Measurements from ENCODE around the gene MRPL39. TPM values are rescaled to one million over a fixed set of nuclear protein-coding genes. Genes with fewer than 3 reads are reported as not detected.
A peak's percentile ranks its signal among the peaks of the same experiment; 100 is the strongest.

MRPL39 gene
- 11.5 and 18.0 TPM in 2 replicates for total RNA-seq (2011; cell fraction: chromatin; rRNA removed; ENCODE audit: low replicate concordance)
- total RNA-seq (2011; cell fraction: nucleolus; rRNA removed), result 9.7 and 12.1 TPM in 2 replicates
- total RNA-seq (2011; cell fraction: nucleoplasm; rRNA removed), result 14.7 and 18.0 TPM in 2 replicates
- total RNA-seq (2014; rRNA removed) (72.5 and 105 TPM in 2 replicates), total RNA-seq (2014; rRNA removed; fragmentation: Illumina TruSeq; extraction: Trizol) (105 and 114 TPM in 2 replicates), total RNA-seq (2015; rRNA removed; fragmentation: Illumina TruSeq; extraction: Trizol) (94.2 and 109 TPM in 2 replicates), total RNA-seq (2021) (65.4 and 71.7 TPM in 2 replicates), polyA plus RNA-seq (2011; rRNA removed) (68.1 and 99.0 TPM in 2 replicates), polyA plus RNA-seq (2014; fragmentation: Illumina TruSeq; extraction: Trizol) (84.8 and 95.9 TPM in 2 replicates), polyA plus RNA-seq (2014; fragmentation: Nextera tagmentation; extraction: Ambion mirVana) (100 to 1,000 TPM; 234 to 247 TPM), polyA plus RNA-seq (2014; rRNA removed) (94.8 and 109 TPM in 2 replicates), polyA minus RNA-seq (2011; rRNA and poly(A)+ RNA removed) (82.5 and 93.5 TPM in 2 replicates), Bru-seq, nascent RNA (percentile 91 among the genes with signal in this experiment), BruChase-seq, experiment 1, labeled RNA remaining after a 2-hour chase (percentile 95 among the genes with signal in this experiment), BruChase-seq, experiment 2, labeled RNA remaining after a 6-hour chase (percentile 94 among the genes with signal in this experiment)
- 18.8 and 32.3 TPM in 2 replicates for polyA plus RNA-seq (2011; cell fraction: cytosol; rRNA removed)
- polyA plus RNA-seq (2011; cell fraction: nucleus; rRNA removed), result 12.7 and 22.2 TPM in 2 replicates
- polyA plus RNA-seq (2012), result 43.3 and 88.3 TPM in 2 replicates
- 17.1 and 26.2 TPM in 2 replicates for polyA minus RNA-seq (2011; cell fraction: cytosol; rRNA and poly(A)+ RNA removed)
- 13.2 and 27.8 TPM in 2 replicates for polyA minus RNA-seq (2011; cell fraction: nucleus; rRNA and poly(A)+ RNA removed)
- long read RNA-seq, experiment 1, transcript MRPL39-202 (10 exons, 1,110 nt), result major isoform, 157 of 240 reads
- long read RNA-seq, experiment 1, partial matches to known transcripts, result 71 of 240 reads
- long read RNA-seq, experiment 1, other reads (novel, unspliced or antisense), result 12 of 240 reads
- long read RNA-seq, experiment 2, transcript MRPL39-202 (10 exons, 1,110 nt), result major isoform, 58 of 93 reads
- long read RNA-seq, experiment 2, partial matches to known transcripts, result 19 of 93 reads
- long read RNA-seq, experiment 2, other reads (novel, unspliced or antisense), result 16 of 93 reads
- long read RNA-seq, experiment 3, transcript MRPL39-202 (10 exons, 1,110 nt), result major isoform, 112 of 129 reads
- long read RNA-seq, experiment 3, partial matches to known transcripts, result 3 of 129 reads
- long read RNA-seq, experiment 3, other reads (novel, unspliced or antisense), result 14 of 129 reads

- DNase-seq (ENCODE audit: extremely low read depth in 1 of 4, low spot score in 3 of 4), result peak; percentile 89 to 95 (median 92)
- peaks cover 3 to 7% of the 10 kb centered on the region in 2 experiments; a peak in 2 of 5 replicates for H3K4me1 ChIP-seq (replicated peaks in 1 of 2; ENCODE audit: control insufficient read depth in 2 of 2, insufficient read depth in 2 of 2, low read length in 2 of 2)
- H3K79me2 ChIP-seq (ENCODE audit: control insufficient read depth, insufficient read depth, low read length), result peaks cover 17% of the 10 kb centered on the region
- H3K4me2 ChIP-seq (ENCODE audit: insufficient read depth, low read length), result peak within 1 kb of the TSS; percentile 85
- H3K4me3 ChIP-seq, result peak within 1 kb of the TSS; percentile 79
- peak within 1 kb of the TSS; percentile 83 to 98 for H3K9ac ChIP-seq (ENCODE audit: insufficient read depth in 1 of 2, low read depth in 2 of 2, low read length in 2 of 2)
- no peaks in the 10 kb centered on the region for H3K9me1 ChIP-seq (ENCODE audit: control insufficient read depth, insufficient read depth, low read length)
- intact Hi-C loops (cut with micrococcal nuclease) (loop anchor here (1.0 to 5.0 kb wide), 6 partner anchors 101 to 1110 kb away; no protein-coding TSS in a partner anchor), in situ Hi-C loops (cut with MboI) (loop anchor here (5.0 to 10.0 kb wide), 3 partner anchors 195 to 1107 kb away; no protein-coding TSS in a partner anchor)
- WGBS (ENCODE audit: insufficient coverage, low coverage, missing lambda C conversion rate), result 2% methylated on average over 61 of the region's 71 CpGs
- ChIA-PET POLR2A (interaction anchor here (0.6 to 1.1 kb wide), 3 partner anchors 13 to 1885 kb away, joined by 3 read pairs; no protein-coding TSS in a partner anchor), CTCF (ENCODE audit: low intra/inter-chr PET ratio) (interaction anchor here (2.6 to 3.7 kb wide), 3 partner anchors 193 to 1110 kb away, joined by 13 to 27 read pairs (median 20); no protein-coding TSS in a partner anchor)
- H3K36me3 ChIP-seq (ENCODE audit: control insufficient read depth, insufficient read depth, low read length), result peaks cover 37% of the 10 kb centered on the region
- H3K27me3 ChIP-seq (ENCODE audit: control insufficient read depth in 2 of 2, insufficient read depth in 2 of 2, low read length in 2 of 2), result no peaks in the 10 kb centered on the region
- no peaks in the 10 kb centered on the region for H3K9me3 ChIP-seq (replicated peaks; ENCODE audit: control insufficient read depth, insufficient read depth, low read depth, low read length)
- peak within 1 kb of the TSS; percentile 91 for H2AFZ ChIP-seq (ENCODE audit: low read depth, low read length)
- peak; percentile 70 for FAIRE-seq
- BruUV-seq (replicated peaks), result no TSS peak
- H4K20me1 ChIP-seq (replicated peaks; ENCODE audit: control insufficient read depth, insufficient read depth, low read length), result no peaks in the 10 kb centered on the region
- ATAC-seq, result peak; percentile 99
- peak within 1 kb of the TSS; percentile 74 for H3K27ac ChIP-seq (ENCODE audit: extremely low read depth, low read depth, low read length)
- no peak for TF ChIP-seq SMARCB1 (IDR thresholded peaks at IDR 0.05; ENCODE audit: insufficient read length, low read depth)
- no peak for TF ChIP-seq FOXK1 (CRISPR knock-in tag; IDR thresholded peaks at IDR 0.05; ENCODE audit: borderline replicate concordance)
- TF ChIP-seq NR3C1 (CRISPR knock-in tag; IDR thresholded peaks at IDR 0.05), result no peak
- peak; percentile 72 for TF ChIP-seq EHMT2 (IDR thresholded peaks at IDR 0.05)
- TF ChIP-seq MEF2A (IDR thresholded peaks at IDR 0.05; ENCODE audit: control insufficient read depth, low read depth, low read length), result peak; percentile 44; the same call in 1 of the 2 replicates
- peak; percentile 46; the same call in 1 of the 2 replicates for TF ChIP-seq LARP7 (IDR thresholded peaks at IDR 0.05)
- TF ChIP-seq NUFIP1 (IDR thresholded peaks at IDR 0.05; ENCODE audit: partially characterized antibody), result peak; percentile 31
- TF ChIP-seq POLR2AphosphoS2 (IDR thresholded peaks at IDR 0.05; ENCODE audit: low read length), result peak; percentile 71; the same call in 1 of the 2 replicates
- peak; percentile 51; the same call in 1 of the 2 replicates for TF ChIP-seq EP300 (IDR thresholded peaks at IDR 0.05; ENCODE audit: low read length)
- TF ChIP-seq CC2D1A (IDR thresholded peaks at IDR 0.05), result peak; percentile 36; the same call in 1 of the 2 replicates
- peak; percentile 65 to 77 for TF ChIP-seq NRF1 (conservative IDR thresholded peaks at IDR 0.05 in 1 of 2, IDR thresholded peaks at IDR 0.05 in 1 of 2)
- peak; percentile 72 for TF ChIP-seq CCNT2 (IDR thresholded peaks at IDR 0.05; ENCODE audit: borderline replicate concordance, extremely low read depth, insufficient read length, low read depth, low read length)
- TF ChIP-seq ZNF507 (tag; conservative IDR thresholded peaks at IDR 0.05), result no peak
Observed at GRCh38 chr21:25607151-25608043, at the start of gene MRPL39. Gene MRPL39, minus strand, starts transcription at chr21:25607481. Its CDS starts 6 bp downstream, at chr21:25607475.
